G401.6 (cell line): ENCODE measurements around the gene RERE.

Source experiments
- FAIRE-seq: peaks from 2 replicates; lab custom pipeline; 2012; peaks lifted over from hg19 to GRCh38; lab: Jason Lieb, UNC

Gene RERE

GRCh38 chr1:8343044-8343443 lies 474.4 kb downstream of the RERE start:
- no peak for FAIRE-seq

GRCh38 chr1:8342325-8342724 lies 475.1 kb downstream of the RERE start:
- no peak for FAIRE-seq

- FAIRE-seq = no peak
Measured at GRCh38 chr1:8340448-8340847, 477.0 kb downstream of the RERE start.

- FAIRE-seq = no peak
Measured at GRCh38 chr1:8339203-8339600, 478.2 kb downstream of the RERE start.

GRCh38 chr1:8338526-8339202 lies 478.8 kb downstream of the RERE start:
- FAIRE-seq = no peak

- FAIRE-seq = no peak
Measured at GRCh38 chr1:8337776-8338525, 479.5 kb downstream of the RERE start.

- no peak for FAIRE-seq
Measured at GRCh38 chr1:8335246-8335645, 482.2 kb downstream of the RERE start.

- no peak for FAIRE-seq
Measured at GRCh38 chr1:8334106-8334851, 483.2 kb downstream of the RERE start.

GRCh38 chr1:8333246-8333987 lies 484.0 kb downstream of the RERE start:
- no peak for FAIRE-seq

- no peak for FAIRE-seq
Measured at GRCh38 chr1:8332806-8333205, 484.6 kb downstream of the RERE start.

- FAIRE-seq = no peak
Measured at GRCh38 chr1:8330271-8331125, 486.9 kb downstream of the RERE start.

- FAIRE-seq = no peak
Measured at GRCh38 chr1:8329858-8330257, 487.6 kb downstream of the RERE start.

GRCh38 chr1:8329439-8329838 lies 488.0 kb downstream of the RERE start:
- FAIRE-seq = no peak

- FAIRE-seq = no peak
Measured at GRCh38 chr1:8328271-8328670, 489.2 kb downstream of the RERE start.

- no peak for FAIRE-seq
Measured at GRCh38 chr1:8326265-8326664, 491.2 kb downstream of the RERE start.

GRCh38 chr1:8325771-8326170 lies 491.7 kb downstream of the RERE start:
- no peak for FAIRE-seq

- no peak for FAIRE-seq
Measured at GRCh38 chr1:8324176-8324810, 493.1 kb downstream of the RERE start.

- no peak for FAIRE-seq
Measured at GRCh38 chr1:8323706-8324105, 493.7 kb downstream of the RERE start.

GRCh38 chr1:8321612-8322011 lies 495.8 kb downstream of the RERE start:
- FAIRE-seq = no peak

GRCh38 chr1:8318436-8318835 lies 499.0 kb downstream of the RERE start:
- FAIRE-seq = no peak
